ENCODE measurements around the gene KLK8. TPM values are rescaled to one million over a fixed set of nuclear protein-coding genes. Genes with fewer than 3 reads are reported as not detected.

KLK8 gene
- polyA plus RNA-seq, 1 of the 3 experiments (the other 2 are of a cell fraction): not detected

DNA sequence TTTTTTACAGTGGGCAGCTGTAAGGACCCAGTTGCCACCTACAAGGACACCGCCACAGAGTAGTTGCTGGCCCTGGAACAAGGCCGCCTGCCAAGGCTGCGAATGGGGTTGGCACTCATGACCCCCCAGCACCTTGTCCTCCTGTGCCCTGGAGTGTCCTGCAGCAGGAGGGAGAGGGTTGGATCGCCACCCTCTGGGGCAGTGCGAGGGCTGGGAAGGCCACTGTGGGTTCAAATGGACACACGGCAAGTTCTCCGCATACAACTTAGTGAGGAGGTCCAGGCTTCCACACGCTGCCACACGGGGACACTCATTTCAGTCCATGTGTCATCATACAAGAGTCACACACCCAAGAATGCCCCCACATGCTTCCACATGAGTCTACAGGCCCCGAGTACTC is 978 bp downstream of the KLK8 start:
- TF ChIP-seq ELF1 (IDR thresholded peaks at IDR 0.05) (no peak), TCF12 (IDR thresholded peaks at IDR 0.05) (no peak), FOSL2 (IDR thresholded peaks at IDR 0.05; ENCODE audit: borderline replicate concordance, low read depth) (no peak), YY1 (IDR thresholded peaks at IDR 0.05; ENCODE audit: low read depth) (no peak), TAF1 (IDR thresholded peaks at IDR 0.05; ENCODE audit: borderline replicate concordance, low read depth, low read length) (no peak)
- TF ChIP-seq, protein P1, sequence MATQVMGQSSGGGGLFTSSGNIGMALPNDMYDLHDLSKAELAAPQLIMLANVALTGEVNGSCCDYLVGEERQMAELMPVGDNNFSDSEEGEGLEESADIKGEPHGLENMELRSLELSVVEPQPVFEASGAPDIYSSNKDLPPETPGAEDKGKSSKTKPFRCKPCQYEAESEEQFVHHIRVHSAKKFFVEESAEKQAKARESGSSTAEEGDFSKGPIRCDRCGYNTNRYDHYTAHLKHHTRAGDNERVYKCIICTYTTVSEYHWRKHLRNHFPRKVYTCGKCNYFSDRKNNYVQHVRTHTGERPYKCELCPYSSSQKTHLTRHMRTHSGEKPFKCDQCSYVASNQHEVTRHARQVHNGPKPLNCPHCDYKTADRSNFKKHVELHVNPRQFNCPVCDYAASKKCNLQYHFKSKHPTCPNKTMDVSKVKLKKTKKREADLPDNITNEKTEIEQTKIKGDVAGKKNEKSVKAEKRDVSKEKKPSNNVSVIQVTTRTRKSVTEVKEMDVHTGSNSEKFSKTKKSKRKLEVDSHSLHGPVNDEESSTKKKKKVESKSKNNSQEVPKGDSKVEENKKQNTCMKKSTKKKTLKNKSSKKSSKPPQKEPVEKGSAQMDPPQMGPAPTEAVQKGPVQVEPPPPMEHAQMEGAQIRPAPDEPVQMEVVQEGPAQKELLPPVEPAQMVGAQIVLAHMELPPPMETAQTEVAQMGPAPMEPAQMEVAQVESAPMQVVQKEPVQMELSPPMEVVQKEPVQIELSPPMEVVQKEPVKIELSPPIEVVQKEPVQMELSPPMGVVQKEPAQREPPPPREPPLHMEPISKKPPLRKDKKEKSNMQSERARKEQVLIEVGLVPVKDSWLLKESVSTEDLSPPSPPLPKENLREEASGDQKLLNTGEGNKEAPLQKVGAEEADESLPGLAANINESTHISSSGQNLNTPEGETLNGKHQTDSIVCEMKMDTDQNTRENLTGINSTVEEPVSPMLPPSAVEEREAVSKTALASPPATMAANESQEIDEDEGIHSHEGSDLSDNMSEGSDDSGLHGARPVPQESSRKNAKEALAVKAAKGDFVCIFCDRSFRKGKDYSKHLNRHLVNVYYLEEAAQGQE (IDR thresholded peaks at IDR 0.05; ENCODE audit: low read depth, low read length): no peak
- TF ChIP-seq, protein P2, sequence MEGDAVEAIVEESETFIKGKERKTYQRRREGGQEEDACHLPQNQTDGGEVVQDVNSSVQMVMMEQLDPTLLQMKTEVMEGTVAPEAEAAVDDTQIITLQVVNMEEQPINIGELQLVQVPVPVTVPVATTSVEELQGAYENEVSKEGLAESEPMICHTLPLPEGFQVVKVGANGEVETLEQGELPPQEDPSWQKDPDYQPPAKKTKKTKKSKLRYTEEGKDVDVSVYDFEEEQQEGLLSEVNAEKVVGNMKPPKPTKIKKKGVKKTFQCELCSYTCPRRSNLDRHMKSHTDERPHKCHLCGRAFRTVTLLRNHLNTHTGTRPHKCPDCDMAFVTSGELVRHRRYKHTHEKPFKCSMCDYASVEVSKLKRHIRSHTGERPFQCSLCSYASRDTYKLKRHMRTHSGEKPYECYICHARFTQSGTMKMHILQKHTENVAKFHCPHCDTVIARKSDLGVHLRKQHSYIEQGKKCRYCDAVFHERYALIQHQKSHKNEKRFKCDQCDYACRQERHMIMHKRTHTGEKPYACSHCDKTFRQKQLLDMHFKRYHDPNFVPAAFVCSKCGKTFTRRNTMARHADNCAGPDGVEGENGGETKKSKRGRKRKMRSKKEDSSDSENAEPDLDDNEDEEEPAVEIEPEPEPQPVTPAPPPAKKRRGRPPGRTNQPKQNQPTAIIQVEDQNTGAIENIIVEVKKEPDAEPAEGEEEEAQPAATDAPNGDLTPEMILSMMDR (IDR thresholded peaks at IDR 0.05): no peak
- TF ChIP-seq, protein P3, sequence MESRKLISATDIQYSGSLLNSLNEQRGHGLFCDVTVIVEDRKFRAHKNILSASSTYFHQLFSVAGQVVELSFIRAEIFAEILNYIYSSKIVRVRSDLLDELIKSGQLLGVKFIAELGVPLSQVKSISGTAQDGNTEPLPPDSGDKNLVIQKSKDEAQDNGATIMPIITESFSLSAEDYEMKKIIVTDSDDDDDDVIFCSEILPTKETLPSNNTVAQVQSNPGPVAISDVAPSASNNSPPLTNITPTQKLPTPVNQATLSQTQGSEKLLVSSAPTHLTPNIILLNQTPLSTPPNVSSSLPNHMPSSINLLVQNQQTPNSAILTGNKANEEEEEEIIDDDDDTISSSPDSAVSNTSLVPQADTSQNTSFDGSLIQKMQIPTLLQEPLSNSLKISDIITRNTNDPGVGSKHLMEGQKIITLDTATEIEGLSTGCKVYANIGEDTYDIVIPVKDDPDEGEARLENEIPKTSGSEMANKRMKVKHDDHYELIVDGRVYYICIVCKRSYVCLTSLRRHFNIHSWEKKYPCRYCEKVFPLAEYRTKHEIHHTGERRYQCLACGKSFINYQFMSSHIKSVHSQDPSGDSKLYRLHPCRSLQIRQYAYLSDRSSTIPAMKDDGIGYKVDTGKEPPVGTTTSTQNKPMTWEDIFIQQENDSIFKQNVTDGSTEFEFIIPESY (IDR thresholded peaks at IDR 0.05; ENCODE audit: borderline replicate concordance, low read depth): no peak
- H3K4me1 ChIP-seq (ENCODE audit: control insufficient read depth in 1 of 2, insufficient read depth in 2 of 2, low read depth in 1 of 2, low read length in 1 of 2): no peaks in the 10 kb centered on the region
- H3K9ac ChIP-seq: no peak overlapping the region
- no peak for DNase-seq
- peaks cover 20% of the 10 kb centered on the region; the same call in 1 of the 2 replicates for H3K27me3 ChIP-seq (ENCODE audit: insufficient read depth)
- H3K4me3 ChIP-seq (ENCODE audit: low read depth in 2 of 2, low read length in 1 of 2): no peak overlapping the region
- H3K9me3 ChIP-seq: no peaks in the 10 kb centered on the region
- H3F3A ChIP-seq (replicated peaks; ENCODE audit: insufficient read depth): no peaks in the 10 kb centered on the region
- CTCF ChIA-PET: interaction anchor here (0.8 kb wide), 1 partner anchor 16 kb away, joined by 3 read pairs; no protein-coding TSS in a partner anchor
- H3K36me3 ChIP-seq (replicated peaks in 1 of 2; ENCODE audit: control insufficient read depth in 1 of 2, insufficient read depth in 2 of 2, low read length in 1 of 2): no peaks in the 10 kb centered on the region
- no peak overlapping the region for H3K27ac ChIP-seq (ENCODE audit: low read depth in 2 of 2, low read length in 1 of 2)
- H2AFZ ChIP-seq (ENCODE audit: low read depth): no peak overlapping the region
- H3K9me2 ChIP-seq: no peaks in the 10 kb centered on the region
- POLR2A ChIA-PET: no interaction called here
- no peak overlapping the region for H3K4me2 ChIP-seq
- no peaks in the 10 kb centered on the region for H4K20me1 ChIP-seq (ENCODE audit: insufficient read depth)
- 11% methylated on average over 6 of the region's 10 CpGs for WGBS (ENCODE audit: low lambda C conversion rate)
- H3K79me2 ChIP-seq (ENCODE audit: insufficient read depth): no peaks in the 10 kb centered on the region

DNA sequence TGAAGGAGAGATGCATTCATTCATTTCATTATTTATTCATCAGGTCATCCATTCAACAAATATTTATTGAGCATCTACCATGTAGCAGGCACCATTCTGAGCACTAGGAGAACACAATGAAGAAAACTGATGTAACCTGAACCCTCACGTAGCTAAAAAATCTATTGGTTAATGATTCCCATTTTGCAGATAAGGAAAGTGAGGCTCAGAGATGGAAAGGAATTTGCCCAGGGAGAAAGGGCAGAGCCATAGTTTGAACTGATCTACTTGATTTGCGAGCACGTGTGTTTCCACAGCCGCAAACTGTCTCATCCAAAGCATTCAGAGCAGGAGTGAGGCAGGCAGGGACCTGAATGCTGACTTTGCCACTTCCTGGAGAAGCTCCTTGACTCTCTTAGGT is 2.7 kb downstream of the KLK8 start:
- POLR2A ChIA-PET: no interaction called here
- Histone ChIP-seq H3K9me2 (no peaks in the 10 kb centered on the region), H3K9ac (no peak overlapping the region), H3K79me2 (ENCODE audit: insufficient read depth) (no peaks in the 10 kb centered on the region), H3K4me1 (ENCODE audit: control insufficient read depth in 1 of 2, insufficient read depth in 2 of 2, low read depth in 1 of 2, low read length in 1 of 2) (no peaks in the 10 kb centered on the region), H3K36me3 (replicated peaks in 1 of 2; ENCODE audit: control insufficient read depth in 1 of 2, insufficient read depth in 2 of 2, low read length in 1 of 2) (no peaks in the 10 kb centered on the region), H3K4me3 (ENCODE audit: low read depth in 2 of 2, low read length in 1 of 2) (no peak overlapping the region), H3K4me2 (no peak overlapping the region), H3K27me3 (ENCODE audit: insufficient read depth) (peaks cover 20% of the 10 kb centered on the region; the same call in 1 of the 2 replicates), H3K27ac (ENCODE audit: low read depth in 2 of 2, low read length in 1 of 2) (no peak overlapping the region), H2AFZ (ENCODE audit: low read depth) (no peak overlapping the region), H4K20me1 (ENCODE audit: insufficient read depth) (no peaks in the 10 kb centered on the region), H3F3A (replicated peaks; ENCODE audit: insufficient read depth) (no peaks in the 10 kb centered on the region), H3K9me3 (no peaks in the 10 kb centered on the region)
- 10% methylated on average over 4 of the region's 4 CpGs for WGBS (ENCODE audit: low lambda C conversion rate)
- CTCF ChIA-PET: no interaction called here
- DNase-seq: no peak
- TF ChIP-seq YY1 (IDR thresholded peaks at IDR 0.05; ENCODE audit: low read depth) (no peak), JUND (IDR thresholded peaks at IDR 0.05) (no peak), CHD2 (IDR thresholded peaks at IDR 0.05; ENCODE audit: low read length, partially characterized antibody) (no peak), ELF1 (IDR thresholded peaks at IDR 0.05) (no peak), MXI1 (IDR thresholded peaks at IDR 0.05; ENCODE audit: low read depth, low read length) (no peak), RFX5 (IDR thresholded peaks at IDR 0.05; ENCODE audit: low read length) (no peak), EP300 (IDR thresholded peaks at IDR 0.05; ENCODE audit: borderline replicate concordance in 1 of 2, low read depth in 1 of 2, low read length in 1 of 2) (no peak), EZH2phosphoT487 (IDR thresholded peaks at IDR 0.05; ENCODE audit: borderline replicate concordance, low read depth) (no peak)
- TF ChIP-seq, protein P1 (IDR thresholded peaks at IDR 0.05; ENCODE audit: low read depth, low read length): no peak
- TF ChIP-seq, protein P4, sequence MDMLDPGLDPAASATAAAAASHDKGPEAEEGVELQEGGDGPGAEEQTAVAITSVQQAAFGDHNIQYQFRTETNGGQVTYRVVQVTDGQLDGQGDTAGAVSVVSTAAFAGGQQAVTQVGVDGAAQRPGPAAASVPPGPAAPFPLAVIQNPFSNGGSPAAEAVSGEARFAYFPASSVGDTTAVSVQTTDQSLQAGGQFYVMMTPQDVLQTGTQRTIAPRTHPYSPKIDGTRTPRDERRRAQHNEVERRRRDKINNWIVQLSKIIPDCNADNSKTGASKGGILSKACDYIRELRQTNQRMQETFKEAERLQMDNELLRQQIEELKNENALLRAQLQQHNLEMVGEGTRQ (IDR thresholded peaks at IDR 0.05; ENCODE audit: borderline replicate concordance, low read depth, low read length): no peak

Measured in SK-N-SH (cell line).